ENCODE results near the gene NDUFA8. TPM values are rescaled to one million over a fixed set of nuclear protein-coding genes. Genes with fewer than 3 reads are reported as not detected.

NDUFA8 gene
- total RNA-seq, 1 experiment from 2014 or later = 70.7 TPM

DNA sequence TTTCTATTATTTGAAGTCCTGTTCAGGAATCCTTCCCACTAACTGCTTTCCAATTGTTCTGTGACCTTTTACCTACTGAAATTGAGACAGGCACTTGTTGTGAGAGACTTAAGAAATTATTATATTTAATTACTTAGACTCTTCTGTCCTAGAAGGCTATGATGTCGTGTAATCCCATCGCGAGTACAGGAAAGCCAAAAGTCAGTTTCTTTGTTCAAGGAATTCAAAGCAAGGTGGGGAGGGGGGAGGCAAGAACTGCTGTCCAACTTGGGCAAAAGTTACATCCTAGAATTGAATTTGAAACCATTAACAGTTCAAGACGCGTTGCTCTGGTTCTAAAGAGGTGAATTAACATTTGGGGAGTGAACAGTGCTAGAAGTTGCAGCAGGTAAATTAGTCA is 17.9 kb downstream of the NDUFA8 start (continued):
- no peak for TF ChIP-seq ARID4B (CRISPR knock-in tag; IDR thresholded peaks at IDR 0.05; ENCODE audit: borderline replicate concordance)

DNA sequence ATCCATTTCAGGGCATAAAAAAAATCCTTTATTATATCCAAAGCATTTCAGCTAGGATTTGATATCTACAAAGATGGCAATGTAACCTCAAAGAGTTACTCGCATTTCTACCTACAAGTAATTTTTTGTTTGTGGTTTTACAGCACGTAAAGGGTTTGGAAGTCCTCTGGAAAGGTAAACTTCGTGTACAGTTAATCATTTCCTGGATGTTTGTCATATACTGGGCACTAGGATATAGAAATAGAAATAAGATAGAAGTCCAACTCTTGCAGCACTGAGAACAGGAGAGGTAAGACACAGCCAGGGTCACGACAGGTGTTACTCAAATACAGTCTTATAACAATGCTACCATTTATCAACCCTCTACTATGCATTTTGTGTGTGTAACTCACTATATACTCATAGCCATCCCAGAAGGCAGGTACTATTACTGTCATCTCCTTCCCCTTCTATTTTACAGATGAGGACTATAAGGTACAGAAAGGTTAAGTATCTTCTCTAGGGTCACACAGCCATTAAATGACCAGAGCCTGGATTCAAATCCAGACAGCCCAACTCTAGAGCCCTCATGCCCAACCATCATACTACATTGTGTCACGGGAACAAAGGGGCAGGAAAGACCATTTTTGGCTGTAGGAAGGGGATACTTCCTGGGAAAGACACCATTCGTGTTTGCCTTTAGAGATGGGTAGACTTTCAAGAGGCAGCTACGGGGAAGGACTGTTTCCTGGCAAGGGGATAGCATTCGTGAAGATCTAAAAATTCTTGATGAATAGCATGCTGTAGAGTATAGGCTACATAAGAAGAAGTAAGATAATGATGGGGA is 19.0 kb downstream of the NDUFA8 start:
- DNase-seq (ENCODE audit: low spot score) = no peak
- peaks cover 8% of the 10 kb centered on the region for H3K4me1 Mint-ChIP-seq
- H3K36me3 Mint-ChIP-seq = peaks cover 18% of the 10 kb centered on the region
- ChIA-PET CTCF (no interaction called here), POLR2A (no interaction called here)
- H3K4me3 Mint-ChIP-seq = no peak overlapping the region
- ATAC-seq = no peak
- TF ChIP-seq ZNF263 (CRISPR knock-in tag; IDR thresholded peaks at IDR 0.05; ENCODE audit: low read depth) = no peak
- TF ChIP-seq IRF1 (CRISPR knock-in tag; IDR thresholded peaks at IDR 0.05) = no peak
- TF ChIP-seq TP53 (CRISPR knock-in tag; IDR thresholded peaks at IDR 0.05) = no peak
- no peak for TF ChIP-seq NR2C2 (CRISPR knock-in tag; IDR thresholded peaks at IDR 0.05)
- TF ChIP-seq, protein P1, sequence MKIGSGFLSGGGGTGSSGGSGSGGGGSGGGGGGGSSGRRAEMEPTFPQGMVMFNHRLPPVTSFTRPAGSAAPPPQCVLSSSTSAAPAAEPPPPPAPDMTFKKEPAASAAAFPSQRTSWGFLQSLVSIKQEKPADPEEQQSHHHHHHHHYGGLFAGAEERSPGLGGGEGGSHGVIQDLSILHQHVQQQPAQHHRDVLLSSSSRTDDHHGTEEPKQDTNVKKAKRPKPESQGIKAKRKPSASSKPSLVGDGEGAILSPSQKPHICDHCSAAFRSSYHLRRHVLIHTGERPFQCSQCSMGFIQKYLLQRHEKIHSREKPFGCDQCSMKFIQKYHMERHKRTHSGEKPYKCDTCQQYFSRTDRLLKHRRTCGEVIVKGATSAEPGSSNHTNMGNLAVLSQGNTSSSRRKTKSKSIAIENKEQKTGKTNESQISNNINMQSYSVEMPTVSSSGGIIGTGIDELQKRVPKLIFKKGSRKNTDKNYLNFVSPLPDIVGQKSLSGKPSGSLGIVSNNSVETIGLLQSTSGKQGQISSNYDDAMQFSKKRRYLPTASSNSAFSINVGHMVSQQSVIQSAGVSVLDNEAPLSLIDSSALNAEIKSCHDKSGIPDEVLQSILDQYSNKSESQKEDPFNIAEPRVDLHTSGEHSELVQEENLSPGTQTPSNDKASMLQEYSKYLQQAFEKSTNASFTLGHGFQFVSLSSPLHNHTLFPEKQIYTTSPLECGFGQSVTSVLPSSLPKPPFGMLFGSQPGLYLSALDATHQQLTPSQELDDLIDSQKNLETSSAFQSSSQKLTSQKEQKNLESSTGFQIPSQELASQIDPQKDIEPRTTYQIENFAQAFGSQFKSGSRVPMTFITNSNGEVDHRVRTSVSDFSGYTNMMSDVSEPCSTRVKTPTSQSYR (CRISPR knock-in tag; IDR thresholded peaks at IDR 0.05) = no peak
- no peak for TF ChIP-seq JAZF1 (CRISPR knock-in tag; IDR thresholded peaks at IDR 0.05)
- TF ChIP-seq NFATC4 (CRISPR knock-in tag; IDR thresholded peaks at IDR 0.05) = no peak
- TF ChIP-seq, protein P2, sequence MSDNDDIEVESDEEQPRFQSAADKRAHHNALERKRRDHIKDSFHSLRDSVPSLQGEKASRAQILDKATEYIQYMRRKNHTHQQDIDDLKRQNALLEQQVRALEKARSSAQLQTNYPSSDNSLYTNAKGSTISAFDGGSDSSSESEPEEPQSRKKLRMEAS (CRISPR knock-in tag; IDR thresholded peaks at IDR 0.05) = no peak
- TF ChIP-seq SMAD3 (CRISPR knock-in tag; IDR thresholded peaks at IDR 0.05; ENCODE audit: borderline replicate concordance) = no peak
- no peak for TF ChIP-seq TEAD4 (CRISPR knock-in tag; IDR thresholded peaks at IDR 0.05)
- no peak for TF ChIP-seq SOX15 (CRISPR knock-in tag; IDR thresholded peaks at IDR 0.05)
- TF ChIP-seq, protein P3, sequence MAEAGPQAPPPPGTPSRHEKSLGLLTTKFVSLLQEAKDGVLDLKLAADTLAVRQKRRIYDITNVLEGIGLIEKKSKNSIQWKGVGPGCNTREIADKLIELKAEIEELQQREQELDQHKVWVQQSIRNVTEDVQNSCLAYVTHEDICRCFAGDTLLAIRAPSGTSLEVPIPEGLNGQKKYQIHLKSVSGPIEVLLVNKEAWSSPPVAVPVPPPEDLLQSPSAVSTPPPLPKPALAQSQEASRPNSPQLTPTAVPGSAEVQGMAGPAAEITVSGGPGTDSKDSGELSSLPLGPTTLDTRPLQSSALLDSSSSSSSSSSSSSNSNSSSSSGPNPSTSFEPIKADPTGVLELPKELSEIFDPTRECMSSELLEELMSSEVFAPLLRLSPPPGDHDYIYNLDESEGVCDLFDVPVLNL (CRISPR knock-in tag; IDR thresholded peaks at IDR 0.05; ENCODE audit: borderline replicate concordance, low read depth) = no peak
- H3K27ac Mint-ChIP-seq = no peak overlapping the region
- no peaks in the 10 kb centered on the region for H3K9me3 Mint-ChIP-seq
- H3K27me3 Mint-ChIP-seq (ENCODE audit: low read depth) = no peaks in the 10 kb centered on the region

Measured in WTC11 (cell line).